A549 (cell line): ENCODE results near the gene SMYD4. TPM values are rescaled to one million over a fixed set of nuclear protein-coding genes. Genes with fewer than 3 reads are reported as not detected.

ENCODE experiments used
- ATAC-seq, 2 experiments: fragments of 200-7000 bp in 1 of 2; fragments of >200 bp in 1 of 2; cut with Nextera tagmentation in 1 of 2; cut with Tn5 transposase in 1 of 2; 3 replicates each; pipeline versions ENCODE4 v1.8.0 to v1.9.1; 2018 to 2020; ENCODE audit warnings: mild to moderate bottlenecking in 1 of 2, moderate library complexity in 1 of 2
- CTCF ChIA-PET: fragments of 300-600 bp; sonication (Branson Sonifier 250); formaldehyde crosslinking; extraction: SDS; loops from one replicate; lab custom pipeline; 2021; ENCODE audit warnings: antibody characterized with exemption, inconsistent platforms; lab: Yijun Ruan, JAX
- POLR2A ChIA-PET: fragments of 350-600 bp; formaldehyde crosslinking; extraction: SDS; loops from one replicate; lab custom pipeline; 2021; ENCODE audit warnings: antibody characterized with exemption, inconsistent platforms; lab: Yijun Ruan, JAX
- DNase-seq, 2 experiments: peaks; one replicate each; pipeline versions ENCODE4 v3.0.0 to v3.0.0-alpha.2; 2011 to 2016; ENCODE audit warnings: low read depth in 1 of 2, low spot score in 1 of 2
- FAIRE-seq: peaks from 2 replicates; lab custom pipeline; 2011; peaks lifted over from hg19 to GRCh38; lab: Jason Lieb, UNC
- H3K27ac ChIP-seq, 2 experiments: fragments of >200 bp; sonication (Bioruptor Twin); formaldehyde crosslinking; 3 replicates each; pipeline ENCODE4 v1.5.1; 2016 to 2017
- H3K4me1 ChIP-seq: fragments of >200 bp; sonication (Bioruptor Twin); formaldehyde crosslinking; 3 replicates; pipeline ENCODE4 v1.6.1; 2016
- H3K4me2 ChIP-seq: fragments of >200 bp; sonication (Bioruptor Twin); formaldehyde crosslinking; 3 replicates; pipeline ENCODE4 v1.6.1; 2016
- H3K4me3 ChIP-seq: fragments of >200 bp; sonication (Bioruptor Twin); formaldehyde crosslinking; 3 replicates; pipeline ENCODE4 v1.5.1; 2016
- H3K9me3 ChIP-seq: fragments of >200 bp; sonication (Bioruptor Twin); formaldehyde crosslinking; 3 replicates; pipeline ENCODE4 v1.6.1; 2016
- ESRRA ChIP-seq: fragments of 150-350 bp; IDR thresholded peaks from 2 replicates; pipeline ENCODE4 v1.6.1; 2014; ENCODE audit warnings: mild to moderate bottlenecking, low read length, borderline replicate concordance
- HEYL ChIP-seq: fragments of 250-450 bp; sonication (Bioruptor Pico); IDR thresholded peaks from 2 replicates; pipeline ENCODE4 v1.8.0; 2021; ENCODE audit warnings: mild to moderate bottlenecking, moderate library complexity
- HOXA7 ChIP-seq: fragments of 250-450 bp; sonication (Bioruptor Pico); IDR thresholded peaks from 2 replicates; pipeline ENCODE4 v1.5.0; 2020; ENCODE audit warnings: mild to moderate bottlenecking, moderate library complexity
- KDM5A ChIP-seq: fragments of 200-600 bp; sonication (generic); IDR thresholded peaks from 2 replicates; pipeline ENCODE4 v1.6.1; 2016; ENCODE audit warnings: antibody characterized with exemption, mild to moderate bottlenecking
- NPAS2 ChIP-seq: fragments of 250-450 bp; sonication (Bioruptor Pico); IDR thresholded peaks from 2 replicates; pipeline ENCODE4 v1.8.0; 2022; ENCODE audit warnings: mild to moderate bottlenecking, moderate library complexity, borderline replicate concordance
- PHF8 ChIP-seq: fragments of 200-600 bp; sonication (generic); IDR thresholded peaks from 2 replicates; pipeline ENCODE4 v1.6.1; 2016; ENCODE audit warnings: low read depth, mild to moderate bottlenecking, antibody characterized with exemption, moderate library complexity, borderline replicate concordance
- RAD21 ChIP-seq, 2 experiments: fragments of >200 bp in 1 of 2; sonication (Bioruptor Twin) in 1 of 2; formaldehyde crosslinking in 1 of 2; IDR thresholded peaks in 1 of 2; conservative IDR thresholded peaks in 1 of 2; 2 replicates in 1 of 2; 3 replicates in 1 of 2; pipeline ENCODE4 v1.6.1; 2012 to 2018; ENCODE audit warnings: inconsistent platforms in 1 of 2
- RCOR1 ChIP-seq: fragments of 150-350 bp; IDR thresholded peaks from 2 replicates; pipeline ENCODE4 v1.6.1; 2014; ENCODE audit warnings: antibody characterized with exemption, low read length, low read depth
- TFCP2L1 ChIP-seq: fragments of 250-450 bp; sonication (Bioruptor Pico); IDR thresholded peaks from 2 replicates; pipeline ENCODE4 v1.5.0; 2021; ENCODE audit warnings: mild to moderate bottlenecking
- ZSCAN20 ChIP-seq: fragments of 250-450 bp; sonication (Bioruptor Pico); IDR thresholded peaks from 2 replicates; pipeline ENCODE4 v1.8.0; 2022; ENCODE audit warnings: mild to moderate bottlenecking, moderate library complexity
- WGBS: methylation state at CpG from one replicate; pipeline ENCODE4 v1.1.6; 2017; ENCODE audit errors: missing lambda C conversion rate; 5-methylcytosine and 5-hydroxymethylcytosine counted together
- polyA plus RNA-seq, 4 experiments: library from polyadenylated mRNA; depleted of rRNA in 3 of 4; stranded (reverse); fragments of >200 nt; fragmentation: RNase III in 1 of 4; extraction: RNeasy Plus Mini Kit Qiagen cat#74134 plus additional on column Dnase treatment in 1 of 4; gene quantifications; 2 replicates in 3 of 4; 3 replicates in 1 of 4; pipeline ENCODE4 v1.2.3, GENCODE V29; 2011 to 2017
- TF ChIP-seq, protein P1 (sequence below): fragments of 250-450 bp; sonication (Bioruptor Pico); IDR thresholded peaks from 2 replicates; pipeline ENCODE4 v1.5.0; 2021; ENCODE audit warnings: mild to moderate bottlenecking, moderate library complexity, borderline replicate concordance
- TF ChIP-seq, protein P2 (sequence below): fragments of 150-350 bp; IDR thresholded peaks from 2 replicates; pipeline ENCODE4 v1.6.1; 2014; ENCODE audit warnings: low read depth, mild to moderate bottlenecking, low read length
- TF ChIP-seq, protein P3 (sequence below): IDR thresholded peaks from 2 replicates; pipeline ENCODE4 v1.6.1; 2012; ENCODE audit warnings: low read depth, borderline replicate concordance
- TF ChIP-seq, protein P4 (sequence below): IDR thresholded peaks from 2 replicates; pipeline ENCODE4 v1.6.1; 2012

Gene SMYD4
- polyA plus RNA-seq, 2 of the 4 experiments (the other 2 are of a cell fraction): 11.1 to 12.1 TPM

DNA sequence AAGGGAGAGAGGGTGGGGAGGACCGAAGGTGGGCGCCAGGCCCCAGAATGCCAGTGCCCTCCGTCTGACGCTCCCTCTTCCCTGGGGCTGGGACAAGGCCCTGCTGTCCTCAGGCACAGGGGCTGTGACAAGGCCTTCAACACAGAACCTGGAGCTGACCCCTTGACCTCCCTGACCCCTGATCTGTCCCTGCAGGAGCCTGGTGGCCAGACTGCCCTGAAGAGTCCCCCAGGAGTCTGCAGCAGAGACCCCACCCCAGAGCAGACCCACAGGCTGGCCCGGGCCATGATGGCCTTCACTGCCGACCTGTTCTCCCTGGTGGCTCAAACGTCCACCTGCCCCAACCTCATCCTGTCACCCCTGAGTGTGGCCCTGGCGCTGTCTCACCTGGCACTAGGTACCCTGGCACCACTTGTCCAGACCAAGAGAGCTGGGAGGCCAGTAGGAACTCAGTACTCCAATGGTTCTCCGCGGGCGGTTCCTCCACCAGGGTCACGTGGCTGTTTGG, 84.1 kb downstream of the SMYD4 start:
- peak; percentile 8 to 30; a peak in 1 of 6 replicates for ATAC-seq
- POLR2A ChIA-PET: no interaction called here
- 84% methylated on average over 10 of the region's 12 CpGs for WGBS

DNA sequence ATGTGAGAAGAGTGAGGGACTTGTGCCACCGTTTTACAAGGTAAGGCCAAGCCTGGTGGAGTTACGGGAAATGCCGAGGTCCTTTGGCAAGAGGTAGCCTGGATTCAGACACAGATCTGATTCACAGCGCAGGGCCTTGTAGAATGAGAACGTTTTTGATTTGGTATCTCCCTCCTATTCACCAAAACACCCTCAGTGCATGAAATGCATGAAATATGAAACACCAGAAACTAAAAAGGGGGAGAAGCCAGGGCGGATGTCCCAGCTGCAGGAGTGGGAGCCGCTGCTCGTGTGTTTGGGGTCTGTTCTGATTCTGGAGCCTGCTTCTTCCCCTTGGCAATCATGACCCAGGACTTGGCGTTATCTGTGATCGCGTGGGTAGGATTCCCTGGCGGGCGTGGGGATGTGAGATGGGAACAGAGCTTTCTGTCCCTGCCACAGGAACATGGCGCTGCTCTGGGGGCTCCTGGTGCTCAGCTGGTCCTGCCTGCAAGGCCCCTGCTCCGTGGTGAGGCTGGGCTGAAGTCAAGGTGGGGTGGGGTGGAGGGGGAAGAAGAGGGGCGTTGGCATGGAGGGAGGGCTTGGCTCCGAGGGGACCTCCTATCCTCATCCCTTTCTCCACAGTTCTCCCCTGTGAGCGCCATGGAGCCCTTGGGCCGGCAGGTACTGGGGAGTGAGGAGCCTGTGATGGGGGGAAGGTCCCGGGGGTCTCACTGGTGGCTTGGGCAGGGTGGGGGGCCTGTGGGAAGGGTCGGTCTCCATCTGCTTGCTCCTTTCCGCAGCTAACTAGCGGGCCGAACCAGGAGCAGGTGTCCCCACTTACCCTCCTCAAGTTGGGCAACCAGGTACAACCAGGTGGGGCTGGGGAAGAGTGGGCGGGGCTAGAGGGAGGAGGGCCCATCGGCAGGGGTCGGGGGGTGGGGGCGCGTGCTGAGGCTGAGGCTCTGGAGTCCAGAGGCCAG, 84.9 kb downstream of the SMYD4 start:
- H3K4me2 ChIP-seq: no peak overlapping the region
- ChIA-PET POLR2A (no interaction called here), CTCF (interaction anchor here (1.0 to 1.7 kb wide), 3 partner anchors 8 to 43 kb away, joined by 3 to 5 read pairs (median 3); no protein-coding TSS in a partner anchor)
- ATAC-seq (peak in 1 of 2 experiments; percentile 18; a peak in 3 of 6 replicates), DNase-seq (no peak), FAIRE-seq (no peak)
- H3K4me3 ChIP-seq: no peak overlapping the region
- no peak overlapping the region for H3K27ac ChIP-seq
- TF ChIP-seq RCOR1 (no peak), ESRRA (no peak), NPAS2 (CRISPR knock-in tag) (no peak), PHF8 (no peak), KDM5A (no peak), HEYL (CRISPR knock-in tag) (no peak)
- TF ChIP-seq, protein P1, sequence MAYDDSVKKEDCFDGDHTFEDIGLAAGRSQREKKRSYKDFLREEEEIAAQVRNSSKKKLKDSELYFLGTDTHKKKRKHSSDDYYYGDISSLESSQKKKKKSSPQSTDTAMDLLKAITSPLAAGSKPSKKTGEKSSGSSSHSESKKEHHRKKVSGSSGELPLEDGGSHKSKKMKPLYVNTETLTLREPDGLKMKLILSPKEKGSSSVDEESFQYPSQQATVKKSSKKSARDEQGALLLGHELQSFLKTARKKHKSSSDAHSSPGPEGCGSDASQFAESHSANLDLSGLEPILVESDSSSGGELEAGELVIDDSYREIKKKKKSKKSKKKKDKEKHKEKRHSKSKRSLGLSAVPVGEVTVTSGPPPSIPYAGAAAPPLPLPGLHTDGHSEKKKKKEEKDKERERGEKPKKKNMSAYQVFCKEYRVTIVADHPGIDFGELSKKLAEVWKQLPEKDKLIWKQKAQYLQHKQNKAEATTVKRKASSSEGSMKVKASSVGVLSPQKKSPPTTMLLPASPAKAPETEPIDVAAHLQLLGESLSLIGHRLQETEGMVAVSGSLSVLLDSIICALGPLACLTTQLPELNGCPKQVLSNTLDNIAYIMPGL: no peak
- TF ChIP-seq, protein P2, sequence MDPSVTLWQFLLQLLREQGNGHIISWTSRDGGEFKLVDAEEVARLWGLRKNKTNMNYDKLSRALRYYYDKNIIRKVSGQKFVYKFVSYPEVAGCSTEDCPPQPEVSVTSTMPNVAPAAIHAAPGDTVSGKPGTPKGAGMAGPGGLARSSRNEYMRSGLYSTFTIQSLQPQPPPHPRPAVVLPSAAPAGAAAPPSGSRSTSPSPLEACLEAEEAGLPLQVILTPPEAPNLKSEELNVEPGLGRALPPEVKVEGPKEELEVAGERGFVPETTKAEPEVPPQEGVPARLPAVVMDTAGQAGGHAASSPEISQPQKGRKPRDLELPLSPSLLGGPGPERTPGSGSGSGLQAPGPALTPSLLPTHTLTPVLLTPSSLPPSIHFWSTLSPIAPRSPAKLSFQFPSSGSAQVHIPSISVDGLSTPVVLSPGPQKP: no peak
- TF ChIP-seq, protein P3, sequence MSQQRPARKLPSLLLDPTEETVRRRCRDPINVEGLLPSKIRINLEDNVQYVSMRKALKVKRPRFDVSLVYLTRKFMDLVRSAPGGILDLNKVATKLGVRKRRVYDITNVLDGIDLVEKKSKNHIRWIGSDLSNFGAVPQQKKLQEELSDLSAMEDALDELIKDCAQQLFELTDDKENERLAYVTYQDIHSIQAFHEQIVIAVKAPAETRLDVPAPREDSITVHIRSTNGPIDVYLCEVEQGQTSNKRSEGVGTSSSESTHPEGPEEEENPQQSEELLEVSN: no peak
- peaks cover 15% of the 10 kb centered on the region for H3K9me3 ChIP-seq
- peaks cover 6% of the 10 kb centered on the region; the same call in 1 of the 3 replicates for H3K4me1 ChIP-seq
- WGBS: 75% methylated on average over 27 of the region's 29 CpGs

More for the DNA sequence above, 84.1 kb downstream of the SMYD4 start:
- H3K9me3 ChIP-seq: peaks cover 15% of the 10 kb centered on the region
- H3K4me1 ChIP-seq: peaks cover 6% of the 10 kb centered on the region; the same call in 1 of the 3 replicates
- TF ChIP-seq, protein P1: no peak
- TF ChIP-seq HOXA7: no peak
- TF ChIP-seq TFCP2L1 (CRISPR knock-in tag): no peak
- no peak for TF ChIP-seq RAD21 (conservative IDR thresholded peaks at IDR 0.05 in 1 of 2, IDR thresholded peaks at IDR 0.05 in 1 of 2)
- no peak for TF ChIP-seq ZSCAN20 (CRISPR knock-in tag)
- TF ChIP-seq, protein P4, sequence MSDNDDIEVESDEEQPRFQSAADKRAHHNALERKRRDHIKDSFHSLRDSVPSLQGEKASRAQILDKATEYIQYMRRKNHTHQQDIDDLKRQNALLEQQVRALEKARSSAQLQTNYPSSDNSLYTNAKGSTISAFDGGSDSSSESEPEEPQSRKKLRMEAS: no peak
- TF ChIP-seq RCOR1: no peak
- DNase-seq: no peak
- H3K4me2 ChIP-seq: no peak overlapping the region
- no peak overlapping the region for H3K4me3 ChIP-seq
- CTCF ChIA-PET: interaction anchor here (0.7 to 5.7 kb wide), 6 partner anchors 8 to 42 kb away, joined by 3 to 20 read pairs (median 3); no protein-coding TSS in a partner anchor
- no peak for FAIRE-seq
- H3K27ac ChIP-seq: no peak overlapping the region
